ENCODE measurements around the gene GREB1.
"Not testable (repeated sequence)": the region's sequence is repeated elsewhere in the genome, so short reads cannot be mapped to it uniquely, and the experiment has no call there.

GREB1 gene

DNA sequence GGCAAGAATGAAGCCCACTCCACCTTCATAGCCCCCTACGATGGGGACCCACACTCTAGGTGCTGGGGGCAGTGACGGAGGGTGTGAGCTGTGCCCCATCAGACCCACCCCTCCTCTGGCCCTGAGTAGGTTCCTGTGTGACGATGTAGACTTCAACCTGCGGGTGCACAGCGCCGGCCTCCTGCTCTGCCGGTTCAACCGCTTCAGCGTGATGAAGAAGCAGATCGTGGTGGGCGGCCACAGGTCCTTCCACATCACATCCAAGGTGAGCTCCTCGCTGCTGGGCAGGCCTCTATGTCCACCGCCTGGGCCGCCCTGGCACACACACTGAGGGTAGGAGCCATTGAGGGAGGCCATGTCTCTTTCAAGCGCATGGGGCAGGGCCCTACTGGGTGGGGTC, 101.3 kb downstream of the GREB1 start:
- no peak for DNase-seq (ENCODE audit: low spot score)

GRCh38 chr2:11636593-11637295, 102.9 kb downstream of the GREB1 start:
- DNase-seq (ENCODE audit: low spot score) = no peak

DNA sequence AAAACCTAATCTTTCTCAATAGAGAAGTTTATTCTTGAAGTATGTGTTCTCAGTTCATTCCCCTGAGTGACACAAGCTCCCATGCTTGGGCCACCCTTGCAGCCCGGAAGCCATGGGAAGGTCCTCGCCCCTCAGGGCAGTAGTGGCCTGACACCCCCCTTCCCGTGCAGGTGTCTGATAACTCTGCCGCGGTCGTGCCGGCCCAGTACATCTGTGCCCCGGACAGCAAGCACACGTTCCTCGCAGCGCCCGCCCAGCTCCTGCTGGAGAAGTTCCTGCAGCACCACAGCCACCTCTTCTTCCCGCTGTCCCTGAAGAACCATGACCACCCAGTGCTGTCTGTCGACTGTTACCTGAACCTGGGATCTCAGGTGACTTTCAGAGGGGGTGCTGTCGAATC, 103.7 kb downstream of the GREB1 start:
- no peak for DNase-seq (ENCODE audit: low spot score)

GRCh38 chr2:11639503-11639902, 105.7 kb downstream of the GREB1 start:
- no peak for DNase-seq (ENCODE audit: low spot score)

- DNase-seq (ENCODE audit: low spot score) = no peak
These were observed 106.3 kb downstream of the GREB1 start for GRCh38 chr2:11640132-11640531.

- DNase-seq (ENCODE audit: low spot score) = no peak
These were observed 109.1 kb downstream of the GREB1 start for GRCh38 chr2:11642972-11643371.

DNA sequence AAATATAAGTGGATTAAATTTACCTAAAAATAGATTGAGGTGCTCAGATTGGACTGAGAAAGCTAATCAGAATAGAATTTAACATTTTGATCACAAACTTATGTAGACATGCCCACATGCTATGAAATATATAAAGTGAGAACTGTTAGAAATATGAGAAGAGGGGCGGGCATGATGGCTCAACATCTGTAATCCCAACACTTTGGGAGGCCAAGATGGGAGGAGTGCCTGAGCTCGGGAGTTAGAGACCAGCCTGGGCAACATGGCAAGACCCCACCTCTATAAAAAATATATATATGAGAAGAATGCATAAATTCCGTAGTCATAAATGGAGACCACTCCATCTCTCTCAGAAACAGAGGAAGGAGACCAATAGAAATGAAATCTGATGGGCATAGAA, 110.4 kb downstream of the GREB1 start:
- no peak for DNase-seq (ENCODE audit: low spot score)

GRCh38 chr2:11646530-11646929, 112.7 kb downstream of the GREB1 start:
- no peak for DNase-seq (ENCODE audit: low spot score)

GRCh38 chr2:11647834-11648600, 114.2 kb downstream of the GREB1 start:
- DNase-seq (ENCODE audit: low spot score) = no peak

DNA sequence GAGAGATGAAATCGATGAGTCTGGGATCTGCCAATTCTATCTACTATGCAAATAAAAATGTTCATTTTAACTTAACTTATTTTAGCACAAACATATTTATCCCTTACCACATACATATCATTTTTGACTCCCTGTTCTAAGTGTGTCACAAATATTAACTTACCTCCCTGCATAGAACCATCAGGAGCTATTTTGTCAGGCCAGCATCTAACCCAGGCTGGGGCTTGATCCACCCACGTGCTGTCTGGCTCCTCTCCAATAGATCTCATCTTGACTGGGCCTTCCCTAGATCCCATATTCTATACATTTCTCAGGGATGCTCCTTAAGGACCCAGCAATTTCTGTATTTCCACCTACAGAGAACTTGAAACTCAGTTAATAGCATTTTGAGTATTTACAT, 115.2 kb downstream of the GREB1 start:
- no peak for DNase-seq (ENCODE audit: low spot score)

DNA sequence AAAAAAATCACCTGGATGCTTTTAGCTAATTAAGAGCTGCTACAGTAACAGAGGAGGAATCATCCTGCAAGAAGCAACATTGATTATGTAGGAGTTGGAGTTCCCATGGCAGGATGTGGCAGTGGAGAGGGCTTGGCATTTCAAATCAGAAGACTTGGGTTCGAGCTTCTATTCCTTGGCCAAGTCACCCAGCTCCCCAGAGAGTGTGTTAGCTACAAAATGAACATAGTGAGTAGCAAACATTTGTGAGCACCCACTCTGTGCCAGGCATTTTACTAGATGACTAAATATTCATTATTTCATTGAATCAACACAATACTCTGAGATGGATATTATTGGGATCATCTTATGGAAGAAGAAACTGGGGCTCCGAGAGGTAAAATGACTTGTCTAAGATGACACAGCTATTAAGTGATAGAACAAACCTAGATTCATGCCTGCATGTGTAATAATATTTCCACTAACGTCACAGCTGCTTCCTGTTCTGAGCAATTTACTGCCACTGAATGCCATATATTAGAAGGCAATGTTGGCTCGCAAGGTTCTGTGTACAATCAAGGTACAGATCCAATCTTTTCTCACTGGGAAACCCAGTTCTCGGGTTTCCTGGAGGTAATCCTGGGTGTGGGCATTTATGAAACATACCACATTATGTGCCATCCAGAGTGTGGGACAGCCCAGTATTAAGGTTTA, 118.2 kb downstream of the GREB1 start:
- no peak for DNase-seq (ENCODE audit: low spot score)

- no peak for DNase-seq (ENCODE audit: low spot score)
These were observed 118.7 kb downstream of the GREB1 start for GRCh38 chr2:11652553-11652952.

DNA sequence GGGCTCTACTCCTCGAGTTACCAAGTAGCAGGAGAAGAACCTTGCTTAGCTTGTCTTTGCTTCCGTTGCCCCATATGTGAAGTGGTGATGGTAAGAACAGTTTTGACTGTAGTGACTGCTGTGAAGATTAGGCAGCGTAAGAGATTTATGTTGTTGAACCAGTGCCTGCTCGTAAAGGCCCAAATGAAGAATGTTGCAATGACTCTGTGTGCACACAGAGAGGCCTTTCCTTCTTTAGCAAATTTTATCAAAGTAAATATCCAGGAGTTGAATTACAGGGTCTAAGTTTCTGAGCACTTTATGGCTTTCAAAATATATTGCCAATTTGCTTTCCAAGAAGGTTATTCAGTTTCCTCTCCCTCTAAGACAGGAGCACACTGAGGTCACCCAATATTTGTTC, 121.7 kb downstream of the GREB1 start:
- no peak for DNase-seq (ENCODE audit: low spot score)

- DNase-seq (ENCODE audit: low spot score) = no peak
These were observed 122.4 kb downstream of the GREB1 start for GRCh38 chr2:11656252-11656651.

DNA sequence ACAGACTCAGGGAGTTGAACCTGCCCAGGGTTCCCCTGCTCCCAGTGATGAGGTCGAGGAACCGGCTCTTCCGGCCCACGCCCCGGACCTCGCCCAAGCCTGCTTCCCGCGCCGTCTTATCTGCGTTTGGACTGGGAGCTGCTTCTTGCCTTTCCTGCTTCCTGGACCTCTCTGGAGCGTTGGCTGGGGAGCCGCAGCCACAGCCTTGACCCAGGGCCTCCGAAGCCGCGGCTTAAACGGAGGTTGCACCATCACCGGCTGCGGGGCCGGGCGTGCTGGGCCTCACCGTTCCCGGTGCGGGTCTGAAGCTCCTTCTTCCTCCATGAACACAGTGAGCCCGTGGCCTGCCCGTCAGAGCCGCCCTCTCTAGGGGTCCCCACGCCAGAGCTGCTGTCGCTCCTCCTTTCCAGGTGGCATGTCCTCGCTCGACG, 122.8 kb downstream of the GREB1 start:
- DNase-seq (ENCODE audit: low spot score) = no peak

DNA sequence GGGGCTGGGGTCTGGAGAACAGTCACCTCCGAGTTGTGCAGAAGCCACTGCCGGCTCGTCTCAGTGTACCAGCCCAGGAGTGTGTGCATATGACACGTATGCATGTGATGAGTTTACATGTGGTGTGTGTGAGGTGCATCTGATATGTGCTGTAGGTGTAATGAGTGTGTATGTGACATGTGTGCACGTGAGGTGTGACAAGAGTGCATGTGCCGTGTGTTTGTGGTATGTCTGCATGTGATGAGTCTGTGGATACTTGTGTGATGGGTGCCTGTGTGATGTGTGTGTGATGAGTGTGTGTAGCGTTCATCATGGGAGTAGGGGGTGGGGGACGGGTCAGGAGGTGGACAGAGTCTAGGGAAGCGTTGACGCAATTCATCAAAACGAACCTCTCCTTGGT, 123.3 kb downstream of the GREB1 start:
- no peak for DNase-seq (ENCODE audit: low spot score)

DNA sequence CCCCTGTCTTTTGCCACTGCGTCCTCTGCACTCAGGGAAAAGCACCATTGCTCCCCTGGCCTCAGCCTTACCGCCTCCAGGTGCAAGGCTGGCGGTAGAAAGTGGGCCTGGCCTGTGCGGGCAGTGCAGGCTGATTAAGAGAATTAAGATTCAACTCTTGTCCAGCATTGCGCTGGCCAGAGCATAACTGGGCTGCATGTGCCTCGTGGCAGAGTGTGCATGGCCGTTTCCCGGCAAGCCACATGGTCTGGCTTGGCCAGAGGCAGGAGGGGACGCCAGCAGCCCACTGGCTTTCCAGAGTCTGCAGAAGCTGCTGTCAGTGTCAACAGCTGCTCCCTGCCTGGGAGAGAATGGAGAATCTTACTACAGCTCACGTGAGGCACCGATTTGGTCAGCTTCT, 123.8 kb downstream of the GREB1 start:
- DNase-seq (ENCODE audit: low spot score) = no peak

- DNase-seq (ENCODE audit: low spot score) = no peak
These were observed 124.6 kb downstream of the GREB1 start for GRCh38 chr2:11658208-11659114.

- DNase-seq (ENCODE audit: low spot score) = no peak
These were observed 125.2 kb downstream of the GREB1 start for GRCh38 chr2:11659115-11659475.

- no peak for DNase-seq (ENCODE audit: low spot score)
These were observed 126.0 kb downstream of the GREB1 start for GRCh38 chr2:11659851-11660250.

- not testable (repeated sequence) for DNase-seq (ENCODE audit: low spot score)
These were observed 126.6 kb downstream of the GREB1 start for GRCh38 chr2:11660396-11660795.

- DNase-seq (ENCODE audit: low spot score) = no peak
These were observed 128.1 kb downstream of the GREB1 start for GRCh38 chr2:11661891-11662435.
